GM06990 (cell line): ENCODE measurements around the gene MMD2.

ENCODE experiments used
- DNase-seq: peaks from one replicate; pipeline ENCODE4 v3.0.0-alpha.2; 2011; ENCODE audit not compliant: insufficient read length; ENCODE audit errors: extremely low read depth
- H3K27me3 ChIP-seq: replicated peaks from 2 replicates; pipeline ENCODE4 v1.6.0; 2011; ENCODE audit warnings: low read length; ENCODE audit not compliant: control insufficient read depth, insufficient read depth
- H3K36me3 ChIP-seq: 2 replicates; pipeline ENCODE4 v1.5.1; 2011; ENCODE audit warnings: low read length; ENCODE audit not compliant: control insufficient read depth, insufficient read depth
- H3K4me3 ChIP-seq: replicated peaks from 2 replicates; pipeline ENCODE4 v1.5.1; 2011; ENCODE audit warnings: low read depth, mild to moderate bottlenecking, control low read depth, low read length
- CTCF ChIP-seq: IDR thresholded peaks from 2 replicates; pipeline ENCODE4 v1.5.1; 2011; ENCODE audit warnings: low read length, control low read depth, mild to moderate bottlenecking, inconsistent platforms; ENCODE audit not compliant: insufficient read depth, poor library complexity, severe bottlenecking

Gene MMD2

GRCh38 chr7:4880218-4880617 lies 78.8 kb downstream of the MMD2 start:
- Histone ChIP-seq H3K27me3 (no peaks in the 10 kb centered on the region; the same call in 1 of the 2 replicates), H3K36me3 (no peaks in the 10 kb centered on the region), H3K4me3 (no peak overlapping the region)
- DNase-seq, result no peak
- TF ChIP-seq CTCF, result no peak

DNA sequence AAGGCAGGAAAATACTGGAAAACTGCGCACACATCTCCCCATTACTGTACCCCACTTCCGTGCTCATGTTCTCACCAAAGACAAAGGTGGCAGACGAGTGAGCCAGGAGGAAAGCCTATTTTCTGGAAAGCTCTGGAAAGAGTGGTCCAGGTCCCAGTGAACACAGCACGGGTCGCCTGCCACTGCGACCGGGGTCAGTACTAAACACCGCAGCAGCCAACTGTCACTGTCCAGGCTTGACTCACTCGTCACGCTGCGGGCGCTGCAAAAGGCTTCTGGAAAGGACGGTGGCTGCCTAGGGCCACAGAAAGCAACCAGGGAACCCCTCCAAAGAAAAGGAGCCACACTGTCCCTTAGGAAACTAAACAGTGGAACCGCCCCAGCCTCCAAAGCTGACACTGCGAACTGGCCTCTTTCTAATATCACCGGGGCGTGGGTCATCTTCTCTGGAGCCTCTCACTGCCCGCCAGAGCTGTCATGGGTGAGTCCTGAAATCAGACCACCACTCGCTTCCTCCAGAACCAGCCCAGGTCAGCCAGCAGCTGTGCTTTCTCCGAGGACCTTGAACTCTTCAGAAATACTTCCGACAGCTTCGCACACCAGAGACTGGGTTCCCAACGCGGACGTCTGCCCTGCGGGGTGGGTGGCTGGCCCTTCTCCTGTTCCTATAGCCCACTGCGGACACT lies 79.4 kb downstream of the MMD2 start:
- TF ChIP-seq CTCF, result no peak
- no peak overlapping the region for H3K4me3 ChIP-seq
- H3K36me3 ChIP-seq, result no peaks in the 10 kb centered on the region
- H3K27me3 ChIP-seq, result no peaks in the 10 kb centered on the region; the same call in 1 of the 2 replicates
- no peak for DNase-seq

DNA sequence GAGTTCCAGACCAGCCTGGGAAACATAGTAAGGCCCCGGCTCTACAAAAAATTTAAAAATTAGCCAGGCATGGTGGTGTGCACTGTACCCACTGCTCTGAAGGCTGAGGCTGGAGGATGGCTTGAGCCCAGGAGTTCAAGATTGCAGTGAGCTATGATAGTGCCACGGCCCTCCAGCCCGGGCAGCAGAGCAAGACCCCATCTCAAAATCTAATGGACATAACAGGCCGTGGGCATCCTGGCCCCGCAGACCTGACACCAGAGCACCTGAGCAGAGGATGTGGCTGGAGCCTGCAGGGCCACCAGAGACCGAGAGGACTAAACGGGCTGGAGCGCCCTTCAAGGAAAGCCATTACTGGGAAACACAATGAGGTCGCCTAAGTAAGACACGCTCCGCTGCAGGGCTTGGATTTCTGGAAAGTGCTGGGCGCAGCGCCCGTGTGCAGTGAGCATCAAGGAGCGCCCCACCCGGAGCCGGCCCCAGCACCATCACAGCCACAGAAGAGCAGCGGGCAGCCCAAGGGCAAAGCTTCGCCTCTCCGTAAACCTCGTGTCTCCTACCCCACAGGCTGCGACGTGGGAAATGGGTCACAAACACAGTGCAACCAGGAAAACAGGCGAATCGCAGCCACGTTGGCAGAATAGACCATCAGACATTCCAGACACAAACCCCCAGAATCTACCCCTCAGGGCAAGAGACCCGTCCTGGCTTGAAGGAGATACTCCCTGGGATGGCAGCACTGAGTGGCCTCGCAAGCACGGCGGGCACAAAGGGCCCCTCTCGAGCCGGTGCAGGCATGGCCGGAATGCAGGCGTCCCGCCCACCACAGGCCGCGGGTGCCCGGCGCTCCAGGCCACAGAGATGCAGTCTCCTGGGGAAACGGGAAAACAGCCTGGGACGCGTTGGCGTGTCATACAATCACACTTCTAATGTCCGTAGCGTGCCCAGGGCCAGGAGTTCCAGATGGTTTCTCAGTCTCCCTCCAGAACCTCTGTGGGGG lies 80.4 kb downstream of the MMD2 start:
- no peak for TF ChIP-seq CTCF
- H3K4me3 ChIP-seq, result no peak overlapping the region
- DNase-seq, result no peak
- no peaks in the 10 kb centered on the region; the same call in 1 of the 2 replicates for H3K27me3 ChIP-seq
- no peaks in the 10 kb centered on the region for H3K36me3 ChIP-seq

- Histone ChIP-seq H3K36me3 (no peaks in the 10 kb centered on the region), H3K4me3 (no peak overlapping the region), H3K27me3 (no peaks in the 10 kb centered on the region; the same call in 1 of the 2 replicates)
- no peak for DNase-seq
- no peak for TF ChIP-seq CTCF
These were observed 82.4 kb downstream of the MMD2 start for GRCh38 chr7:4876586-4876985.

DNA sequence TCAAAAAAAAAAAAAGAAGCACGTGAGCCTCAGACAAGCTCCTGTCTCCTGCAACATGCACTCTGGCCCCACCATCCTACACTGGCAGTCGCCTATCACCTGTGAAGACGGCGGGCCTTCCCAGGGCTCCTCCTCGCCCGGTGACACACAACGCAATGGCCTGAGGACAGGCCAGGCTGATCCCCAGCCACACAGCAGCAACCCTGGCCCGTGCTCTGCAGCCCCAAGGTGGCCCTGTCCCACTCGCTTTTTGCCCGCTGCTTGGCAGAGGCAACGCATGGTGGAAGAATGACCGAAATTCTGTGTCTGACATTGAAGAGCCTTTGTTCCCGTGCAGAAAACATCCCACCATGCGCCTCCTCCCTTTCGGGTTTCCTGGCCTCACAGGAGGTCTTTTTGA lies 83.6 kb downstream of the MMD2 start:
- no peak for TF ChIP-seq CTCF
- Histone ChIP-seq H3K36me3 (no peaks in the 10 kb centered on the region), H3K27me3 (no peaks in the 10 kb centered on the region; the same call in 1 of the 2 replicates), H3K4me3 (no peak overlapping the region)
- no peak for DNase-seq
